HG02610 (cell line): Measurements from ENCODE around the gene MACROD2.
"Not testable (repeated sequence)": the region's sequence is repeated elsewhere in the genome, so short reads cannot be mapped to it uniquely, and the experiment has no call there.

Source experiments
- ATAC-seq: cut with Tn5 transposase; IDR thresholded peaks from one replicate; pipeline ENCODE4 v1.9.1; 2021; ENCODE audit warnings: mild to moderate bottlenecking, moderate library complexity; ENCODE audit not compliant: unreplicated experiment

MACROD2 gene

DNA sequence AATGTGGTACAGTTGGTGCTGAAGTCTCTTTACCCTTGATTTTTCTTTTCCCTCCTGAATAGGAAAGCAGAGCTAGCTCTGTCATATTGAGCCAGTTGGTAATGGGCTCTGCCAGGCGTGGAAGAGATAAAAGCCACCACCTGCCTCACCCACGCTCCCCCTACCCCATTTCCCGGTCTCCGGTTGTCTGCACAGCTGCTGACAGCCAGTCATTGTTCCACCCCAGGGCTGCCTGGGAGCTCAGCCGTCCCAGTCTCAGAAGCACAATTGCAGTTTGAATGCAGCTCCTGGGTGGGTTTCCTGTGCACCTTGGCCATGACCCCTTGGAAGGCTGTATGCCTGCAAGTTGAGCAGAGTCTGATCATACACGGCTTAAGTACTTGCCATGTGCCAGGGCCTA, 1017.2 kb downstream of the MACROD2 start:
- no peak for ATAC-seq

DNA sequence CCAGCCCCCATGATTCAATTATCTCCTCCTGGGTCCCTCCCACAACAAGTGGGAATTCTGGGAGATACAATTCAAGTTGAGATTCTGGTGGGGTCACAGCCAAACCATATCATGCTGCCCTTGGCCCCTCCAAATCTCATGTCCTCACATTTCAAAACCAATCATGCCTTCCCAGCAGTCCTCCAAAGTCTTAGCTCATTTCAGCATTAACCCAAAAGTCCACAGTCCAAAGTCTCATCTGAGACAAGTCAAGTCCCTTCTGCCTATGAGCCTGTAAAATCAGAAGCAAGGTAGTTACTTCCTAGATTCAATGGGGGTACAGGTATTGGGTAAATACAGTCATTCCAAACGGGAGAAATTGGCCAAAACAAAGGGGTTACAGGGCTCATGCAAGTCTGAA, 1021.6 kb downstream of the MACROD2 start:
- ATAC-seq, result not testable (repeated sequence)

DNA sequence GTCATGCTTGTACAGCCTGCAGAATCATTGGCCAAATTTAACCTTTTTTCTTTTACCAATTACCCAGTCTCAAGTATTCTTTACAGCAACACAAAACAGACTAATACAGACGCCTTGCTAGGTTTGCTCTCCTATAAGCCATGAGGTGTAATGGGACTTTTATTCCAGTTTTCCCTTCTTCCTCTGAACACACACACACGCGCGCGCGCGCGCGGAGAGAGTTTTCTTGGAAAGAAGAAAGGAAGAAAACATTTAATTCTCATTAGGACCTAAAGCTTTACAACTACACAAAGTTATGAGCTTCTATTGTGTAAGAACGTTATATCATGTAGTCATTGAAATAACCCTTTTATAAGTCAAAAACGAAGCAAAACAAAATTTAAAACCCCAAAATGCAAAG, 1023.6 kb downstream of the MACROD2 start:
- ATAC-seq, result no peak

DNA sequence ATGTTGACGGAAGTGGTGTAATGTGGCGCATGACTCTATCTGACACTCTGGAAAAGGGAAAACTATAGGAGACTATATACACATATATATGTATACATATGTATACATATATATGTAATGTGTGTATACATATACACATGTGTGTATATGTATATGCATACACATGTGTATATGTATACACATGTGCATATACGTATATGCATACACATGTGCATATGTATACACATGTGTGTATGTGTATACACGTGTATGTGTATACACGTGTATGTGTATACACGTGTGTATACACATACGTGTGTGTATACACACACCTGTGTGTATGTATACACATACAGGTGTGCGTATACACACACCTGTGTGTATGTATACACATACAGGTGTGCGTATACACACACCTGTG, 1025.5 kb downstream of the MACROD2 start:
- no peak for ATAC-seq

DNA sequence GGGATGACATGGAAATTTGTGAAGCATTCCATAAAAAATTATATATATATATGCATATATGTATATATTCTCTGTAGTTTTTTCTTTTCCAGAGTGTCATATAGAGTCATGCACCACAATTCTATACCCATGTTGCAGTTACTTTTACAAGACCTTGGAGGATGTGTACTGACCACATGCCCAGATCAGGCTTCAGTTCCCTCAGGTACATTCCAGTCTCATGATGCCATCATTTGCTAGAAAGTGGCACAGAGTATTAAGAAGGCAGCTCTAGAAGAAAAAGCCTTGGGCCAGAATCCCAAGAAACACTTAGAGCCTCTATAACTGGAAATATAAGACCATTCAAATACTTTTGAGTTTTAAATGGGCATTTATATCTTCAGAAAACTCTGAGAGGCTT, 1027.6 kb downstream of the MACROD2 start:
- no peak for ATAC-seq

DNA sequence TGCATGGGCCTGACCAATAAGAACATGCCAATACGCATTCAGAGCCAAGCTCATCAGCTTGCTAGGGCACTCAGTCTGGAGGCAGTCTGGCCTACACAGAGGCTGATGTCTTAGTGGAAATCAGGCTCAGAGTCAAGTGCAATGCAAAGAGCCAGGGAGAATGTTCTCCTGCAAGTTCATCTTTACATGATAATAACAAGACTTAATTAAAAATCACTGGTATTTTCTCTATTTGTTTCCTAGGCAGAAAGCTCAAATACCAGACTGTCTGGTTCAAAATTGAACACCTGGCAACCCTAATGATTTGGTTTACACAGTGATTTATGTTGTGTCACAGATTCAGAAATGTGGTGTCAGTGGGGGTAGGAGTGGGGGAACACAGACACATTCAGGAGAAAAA, 1031.4 kb downstream of the MACROD2 start:
- ATAC-seq, result no peak

DNA sequence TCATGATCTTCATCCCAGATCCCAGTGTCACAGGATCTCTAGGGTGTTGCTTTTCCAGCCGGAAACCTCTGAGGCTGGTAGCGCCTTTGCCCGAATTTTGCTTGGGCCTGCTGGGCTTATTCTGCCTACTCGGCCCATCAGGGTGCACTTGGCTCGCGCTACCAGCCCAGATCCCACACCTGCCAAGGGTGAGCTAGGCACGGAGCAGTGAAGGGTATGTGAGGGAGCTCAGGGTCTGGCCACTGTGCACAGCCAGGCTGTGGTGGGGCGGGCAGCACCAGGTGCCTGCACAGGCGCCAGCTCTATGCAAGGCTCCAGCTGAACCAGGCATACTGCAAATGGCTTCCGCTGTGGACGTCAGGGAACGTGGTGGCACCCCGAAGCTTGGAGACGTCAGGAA, 1035.5 kb downstream of the MACROD2 start:
- ATAC-seq, result no peak

DNA sequence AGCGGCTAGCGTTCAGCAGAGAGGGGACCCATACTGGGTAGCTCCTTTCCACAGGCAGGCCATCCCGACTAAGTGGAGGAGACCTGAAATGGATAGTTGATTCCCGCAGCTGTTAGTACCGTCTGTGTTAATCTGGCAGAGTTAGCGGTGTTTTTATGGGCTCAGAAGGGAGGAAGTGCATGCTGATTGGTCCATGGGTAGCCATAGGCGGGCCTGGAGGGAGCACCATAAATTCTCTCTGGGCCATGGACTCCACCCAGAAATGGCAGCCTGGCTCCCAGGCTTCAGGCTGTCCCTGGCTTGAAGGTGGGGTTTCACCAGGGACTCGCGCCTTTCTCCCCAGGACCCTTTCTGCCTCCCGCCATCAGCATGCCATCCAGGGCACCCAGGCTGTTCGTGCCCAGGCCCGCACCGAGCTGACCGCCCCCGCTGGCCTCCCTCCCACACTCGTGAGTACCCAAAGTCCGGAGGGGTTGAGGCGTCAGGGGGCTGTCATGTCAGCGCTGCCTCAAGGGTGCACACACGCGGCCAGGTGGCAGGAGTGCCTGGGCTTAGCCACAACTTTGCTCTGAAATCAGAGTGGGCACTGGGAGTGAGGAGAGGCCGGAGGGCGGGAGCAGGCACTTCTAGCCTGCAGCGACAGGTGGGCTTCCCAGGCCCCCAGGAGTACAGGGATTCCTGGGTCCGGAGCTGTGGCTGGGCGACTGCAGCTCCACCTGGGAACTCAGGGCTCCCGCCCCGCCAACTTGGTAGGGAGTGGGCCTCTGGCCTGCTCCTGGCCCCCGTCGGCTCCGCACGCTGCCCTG, 1036.4 kb downstream of the MACROD2 start:
- no peak for ATAC-seq

DNA sequence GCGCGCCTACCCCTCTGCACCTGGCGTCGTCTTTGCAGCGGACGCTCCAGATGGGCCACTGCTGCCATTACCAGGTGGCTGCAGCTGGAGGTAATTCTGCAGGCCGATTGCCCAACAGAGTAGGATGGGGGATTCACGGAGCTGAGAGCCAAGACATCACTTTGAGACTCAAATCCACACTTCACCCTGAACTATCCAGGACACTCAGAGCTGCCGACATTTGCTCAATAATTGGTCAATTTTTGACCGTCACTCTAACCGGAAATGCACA, 1037.0 kb downstream of the MACROD2 start:
- no peak for ATAC-seq

DNA sequence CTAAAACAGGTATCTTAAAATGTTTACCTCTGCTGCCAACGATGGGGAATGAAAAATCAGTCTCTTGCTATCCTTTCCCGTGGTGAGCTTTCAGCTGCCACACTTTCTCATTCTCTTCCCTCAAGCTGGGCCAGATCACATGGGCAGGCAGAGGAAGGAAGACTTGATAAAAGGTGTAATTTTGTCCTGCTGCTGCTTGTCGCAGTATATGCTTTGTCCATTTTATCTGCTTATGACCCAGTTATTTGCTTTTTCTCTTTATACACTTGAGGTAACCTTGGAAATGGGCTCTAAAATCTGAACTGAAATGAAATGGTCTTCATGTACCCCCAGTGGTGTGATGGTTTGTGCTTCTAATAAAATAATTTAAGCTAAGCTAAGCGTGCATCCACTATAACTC, 1038.0 kb downstream of the MACROD2 start:
- ATAC-seq, result no peak

DNA sequence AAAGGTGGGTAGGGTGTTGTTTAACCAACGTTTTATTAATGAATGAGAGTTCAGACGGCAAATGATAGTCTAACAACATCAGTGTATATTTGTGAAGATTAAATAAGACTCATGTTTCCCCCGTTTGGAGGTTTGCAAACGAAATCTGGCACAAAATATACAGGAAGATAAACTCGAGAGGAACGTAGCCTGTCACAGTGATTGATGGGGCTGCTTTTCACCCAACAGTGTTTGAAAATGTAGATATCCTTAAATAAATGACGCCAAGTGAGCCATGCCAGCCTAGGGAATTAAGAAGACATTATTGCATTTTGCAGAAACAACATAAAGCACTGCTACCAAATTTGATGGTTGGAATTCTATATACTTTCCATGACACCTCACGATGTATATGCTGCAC, 1038.6 kb downstream of the MACROD2 start:
- no peak for ATAC-seq

DNA sequence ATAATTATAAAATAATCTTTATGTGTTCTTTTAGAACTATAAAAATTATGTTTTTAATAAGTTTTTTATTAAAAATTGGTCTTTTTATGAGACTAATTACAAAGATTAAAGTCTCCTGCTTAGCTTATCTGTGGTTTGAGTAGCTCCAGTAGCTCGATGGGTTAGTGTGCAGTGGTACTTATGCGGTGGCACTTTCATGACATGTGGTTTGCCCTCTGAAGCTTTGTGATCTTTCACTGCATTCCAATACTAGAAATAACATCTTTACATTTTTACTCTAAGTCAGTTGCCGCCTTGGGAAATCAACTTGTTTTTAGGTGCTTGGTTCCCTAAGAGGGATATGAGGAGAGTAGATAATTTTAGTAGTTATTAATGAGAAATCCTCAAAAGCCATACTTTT, 1041.6 kb downstream of the MACROD2 start:
- no peak for ATAC-seq

DNA sequence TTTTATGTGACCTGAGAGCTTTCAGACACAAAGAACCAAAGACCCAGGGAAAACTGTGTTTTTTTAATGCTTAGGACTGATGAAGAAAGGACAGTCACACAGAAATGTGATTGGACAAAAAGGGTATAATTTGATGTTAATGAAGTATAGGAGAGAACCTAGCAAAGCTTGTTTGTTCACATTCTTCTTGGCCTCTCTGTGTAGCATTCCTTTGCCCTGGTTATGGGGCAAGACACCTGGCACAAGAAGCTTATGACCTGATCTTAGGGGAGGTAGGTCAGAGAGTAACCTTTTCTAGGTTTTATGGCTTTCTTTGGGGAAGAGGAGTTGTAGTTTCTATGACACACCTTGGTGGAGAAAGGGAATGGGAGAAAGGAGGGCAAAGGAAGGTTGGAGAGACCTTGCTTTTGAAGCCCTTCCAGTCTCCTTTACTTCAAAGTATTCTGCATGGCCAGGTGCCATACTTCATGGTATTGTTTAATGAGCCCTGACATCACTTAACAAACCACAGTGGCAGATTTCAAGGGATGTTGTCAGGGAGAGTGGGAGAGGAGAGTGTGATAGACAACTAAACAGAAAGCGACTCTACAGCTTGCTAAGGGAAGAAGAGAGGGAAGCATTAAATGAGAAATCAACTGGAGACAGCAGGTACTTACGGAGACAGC, 1043.9 kb downstream of the MACROD2 start:
- no peak for ATAC-seq

DNA sequence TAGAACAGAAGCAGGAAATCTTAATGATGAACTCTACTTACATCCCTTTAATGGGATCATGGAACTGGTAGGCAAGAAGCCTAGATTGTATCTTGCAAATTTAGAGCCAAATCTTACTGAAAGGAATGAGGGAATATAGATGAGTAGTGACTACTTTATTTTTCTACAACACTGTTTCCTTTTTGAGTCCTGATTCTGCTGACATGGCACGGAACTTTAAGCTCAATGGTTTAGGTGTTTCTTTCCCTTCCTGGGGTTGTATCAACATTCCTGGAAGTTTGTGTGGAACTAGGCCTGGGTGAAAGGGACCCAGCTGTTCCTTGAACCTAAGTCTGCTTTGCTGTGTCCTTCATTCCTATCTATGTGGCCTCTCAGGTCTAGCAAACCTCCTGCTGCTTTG, 1047.4 kb downstream of the MACROD2 start:
- ATAC-seq, result no peak

DNA sequence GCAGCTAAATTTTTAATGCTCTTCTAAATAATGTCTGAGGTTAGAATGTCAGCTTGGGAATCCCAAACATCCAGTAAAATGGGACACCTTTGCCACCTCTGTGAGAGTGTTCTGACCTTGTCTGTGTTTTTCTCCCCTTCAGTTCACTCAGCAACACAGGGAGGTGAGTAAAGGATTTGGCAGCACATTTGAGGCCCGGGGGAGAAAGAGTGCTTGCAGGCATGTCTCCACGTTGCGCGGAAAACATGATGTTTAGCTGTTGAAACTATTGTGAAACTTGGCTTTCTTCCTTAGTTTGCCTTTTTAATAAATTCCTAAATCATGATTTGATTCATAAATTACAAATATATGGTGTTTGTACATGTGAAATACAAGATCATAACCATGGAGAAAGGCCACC, 1049.9 kb downstream of the MACROD2 start:
- ATAC-seq, result no peak

DNA sequence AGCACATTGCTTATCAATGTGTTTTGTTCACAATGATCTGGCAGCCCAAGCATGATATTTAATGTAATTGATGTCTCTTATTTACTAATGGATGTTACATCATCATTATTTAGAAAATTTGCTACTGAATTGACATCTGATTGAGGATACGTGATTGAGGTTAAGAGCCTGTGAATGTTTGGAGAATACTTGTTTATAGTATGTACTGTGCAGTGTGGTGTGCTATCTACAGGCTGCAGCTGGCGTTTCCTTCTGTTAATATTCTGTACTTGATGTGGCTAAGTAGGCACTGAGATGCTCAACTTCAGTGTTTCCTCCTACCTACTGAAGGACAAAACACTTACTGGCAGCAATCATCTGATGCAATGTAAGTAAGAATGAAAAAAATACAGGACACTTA, 1051.7 kb downstream of the MACROD2 start:
- ATAC-seq, result no peak

DNA sequence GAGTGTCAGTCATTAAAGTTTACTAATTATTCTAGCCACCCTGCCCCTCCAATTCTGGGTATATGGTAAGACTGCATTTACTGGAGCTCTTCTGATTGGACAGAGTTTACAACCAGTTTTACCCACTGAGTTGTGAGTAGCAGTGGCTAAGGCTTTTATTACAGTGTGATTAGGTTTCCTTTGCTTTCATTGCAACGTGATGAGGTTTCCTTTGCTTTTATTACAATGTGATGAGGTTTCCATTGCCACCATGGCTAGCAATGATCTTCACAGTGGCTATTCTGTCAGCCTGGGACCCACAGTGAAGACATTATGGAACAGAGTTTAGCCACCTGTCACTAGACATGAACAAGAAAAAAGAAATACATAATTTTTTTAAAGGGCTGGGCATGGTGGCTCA, 1052.3 kb downstream of the MACROD2 start:
- no peak for ATAC-seq

DNA sequence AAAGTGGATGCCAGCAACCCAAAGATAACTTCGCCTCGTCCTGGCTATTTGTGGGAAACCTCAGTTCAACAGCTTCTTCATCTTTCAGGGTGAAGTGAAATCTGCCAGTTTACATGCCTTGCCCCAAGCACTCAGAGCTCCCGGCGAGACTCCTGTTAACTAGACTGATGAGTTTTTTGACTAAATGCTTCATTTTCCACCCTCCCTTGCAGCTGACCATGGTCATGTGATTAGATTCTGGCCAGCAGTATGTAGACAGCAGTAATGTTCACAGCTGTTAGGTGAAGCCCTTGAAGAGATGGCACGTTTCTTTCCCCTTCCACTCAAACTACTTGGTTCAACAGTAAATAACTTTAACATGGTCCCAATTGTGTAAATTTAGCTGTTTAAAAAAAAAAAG, 1060.9 kb downstream of the MACROD2 start:
- ATAC-seq, result no peak

DNA sequence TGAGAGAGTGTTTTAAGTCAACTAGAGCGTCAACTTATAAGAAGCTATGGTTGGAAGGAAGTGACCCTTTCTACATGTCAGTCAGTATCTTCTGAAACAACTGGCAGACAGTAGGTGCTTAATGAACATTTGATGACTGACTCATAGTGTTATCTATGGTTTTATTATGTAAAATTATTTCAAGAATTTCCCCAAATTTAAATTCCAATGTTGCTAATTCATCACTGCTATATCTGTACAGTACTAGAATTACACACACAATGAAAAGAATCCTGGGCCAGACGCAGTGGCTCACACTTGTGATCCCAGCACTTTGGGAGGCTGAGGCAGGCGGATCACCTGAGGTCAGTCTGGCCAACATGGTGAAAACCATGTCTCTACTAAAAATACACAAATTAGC, 1063.5 kb downstream of the MACROD2 start:
- no peak for ATAC-seq

DNA sequence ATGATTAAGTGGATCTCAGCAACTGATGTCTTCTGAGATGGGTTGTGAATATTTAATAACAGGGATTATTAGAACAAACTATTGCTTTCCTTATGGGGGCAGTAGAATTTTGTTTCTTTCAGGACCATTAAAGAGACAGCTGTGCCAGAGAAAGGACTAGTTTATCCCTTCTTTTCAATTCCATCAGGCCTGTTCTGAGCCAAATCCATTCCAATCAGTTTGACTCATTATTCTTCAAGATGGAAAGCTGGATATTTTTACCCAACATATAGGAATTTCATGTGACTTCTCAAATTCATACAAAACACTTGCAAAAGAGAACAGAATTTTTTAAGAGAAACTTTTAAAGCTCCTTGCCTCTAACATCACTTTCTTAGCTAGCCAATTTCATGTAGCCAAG, 1064.1 kb downstream of the MACROD2 start:
- ATAC-seq, result no peak

DNA sequence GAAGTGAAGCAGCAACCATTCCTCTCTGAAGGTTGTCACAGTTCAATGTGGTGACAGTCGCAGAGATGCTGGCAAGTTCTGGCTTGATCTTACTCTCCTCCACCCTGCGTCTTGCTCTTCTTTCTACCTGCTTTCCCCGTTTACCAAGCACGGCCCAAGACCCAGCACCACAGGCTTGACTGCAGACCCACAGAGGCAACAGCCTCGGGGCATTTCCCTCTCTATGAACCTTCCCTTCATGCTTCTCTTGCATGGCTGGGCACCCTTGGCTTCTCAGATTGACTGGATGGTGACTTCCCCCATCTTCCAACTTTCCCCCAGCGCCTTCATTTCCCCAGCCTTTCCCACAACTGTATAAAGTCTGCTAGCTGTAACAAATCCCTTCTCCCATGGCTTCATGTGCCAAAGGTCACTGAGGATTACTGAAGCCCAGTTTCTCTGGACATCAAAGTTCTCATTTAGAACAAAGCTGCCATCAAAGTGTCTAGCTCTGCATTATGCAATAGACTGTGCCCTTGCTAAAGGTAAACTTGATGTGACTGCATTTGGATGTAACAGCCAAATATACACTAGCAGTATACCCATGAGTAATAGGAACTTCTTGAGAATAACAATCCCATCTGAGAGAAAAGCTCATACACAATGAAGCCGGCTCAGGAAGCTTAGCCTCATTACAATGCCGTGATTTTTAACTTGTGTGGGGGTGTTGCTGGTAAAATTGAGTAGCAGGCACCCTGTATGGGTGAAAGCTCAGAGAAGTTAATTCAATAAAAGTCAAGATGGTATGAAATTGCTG, 1065.1 kb downstream of the MACROD2 start:
- peak; percentile 82 for ATAC-seq

DNA sequence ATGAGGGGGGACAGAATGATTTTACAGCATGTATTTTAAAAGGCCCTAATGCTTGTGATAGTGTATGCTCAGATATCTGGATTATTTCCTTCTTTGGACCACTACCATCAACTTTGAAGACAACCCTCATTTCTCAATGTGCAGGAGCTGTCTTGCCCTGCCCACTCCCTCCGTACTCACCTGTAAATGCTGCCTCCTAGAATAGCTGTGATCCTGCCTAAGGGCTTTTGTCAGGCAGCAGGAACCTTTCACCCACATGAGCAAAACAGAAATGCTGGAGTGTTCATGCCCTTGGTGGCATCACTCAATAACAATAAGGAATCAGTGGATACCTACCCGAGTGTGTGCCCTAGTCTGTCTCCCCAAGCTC, 1065.7 kb downstream of the MACROD2 start:
- ATAC-seq, result no peak
